Measurements from ENCODE around the gene MTHFD1L.
"Not testable (repeated sequence)": the region's sequence is repeated elsewhere in the genome, so short reads cannot be mapped to it uniquely, and the experiment has no call there.

MTHFD1L gene

DNA sequence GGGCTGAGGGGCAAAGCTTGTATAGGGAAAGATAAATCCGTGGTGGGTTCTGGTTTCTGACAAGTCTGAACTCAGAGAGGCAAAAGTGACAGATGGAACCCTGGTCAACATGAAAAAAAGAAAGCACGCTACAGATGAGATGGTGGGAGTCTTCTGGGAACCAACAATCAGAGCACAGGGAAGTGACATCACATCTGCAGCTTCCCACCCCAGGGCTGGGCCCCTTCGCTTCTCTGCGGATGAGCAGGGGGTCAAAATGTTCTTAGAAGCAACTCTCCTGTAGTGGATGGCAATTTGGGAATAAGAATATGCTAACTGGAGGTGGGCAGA lies 245.0 kb downstream of the MTHFD1L start:
- no peaks in the 10 kb centered on the region for H3K4me1 ChIP-seq
- no peak overlapping the region for H2AFZ ChIP-seq
- H3K36me3 ChIP-seq (ENCODE audit: control insufficient read depth, insufficient read depth, low read length): no peaks in the 10 kb centered on the region
- no peaks in the 10 kb centered on the region for H3K27me3 ChIP-seq (ENCODE audit: control insufficient read depth, insufficient read depth, low read length)
- no peaks in the 10 kb centered on the region for H3K79me2 ChIP-seq
- H3K4me2 ChIP-seq (ENCODE audit: low read length): no peak overlapping the region
- no peak overlapping the region for H3K27ac ChIP-seq
- no peak overlapping the region for H3K4me3 ChIP-seq (ENCODE audit: low read depth, low read length)
- TF ChIP-seq, protein P1, sequence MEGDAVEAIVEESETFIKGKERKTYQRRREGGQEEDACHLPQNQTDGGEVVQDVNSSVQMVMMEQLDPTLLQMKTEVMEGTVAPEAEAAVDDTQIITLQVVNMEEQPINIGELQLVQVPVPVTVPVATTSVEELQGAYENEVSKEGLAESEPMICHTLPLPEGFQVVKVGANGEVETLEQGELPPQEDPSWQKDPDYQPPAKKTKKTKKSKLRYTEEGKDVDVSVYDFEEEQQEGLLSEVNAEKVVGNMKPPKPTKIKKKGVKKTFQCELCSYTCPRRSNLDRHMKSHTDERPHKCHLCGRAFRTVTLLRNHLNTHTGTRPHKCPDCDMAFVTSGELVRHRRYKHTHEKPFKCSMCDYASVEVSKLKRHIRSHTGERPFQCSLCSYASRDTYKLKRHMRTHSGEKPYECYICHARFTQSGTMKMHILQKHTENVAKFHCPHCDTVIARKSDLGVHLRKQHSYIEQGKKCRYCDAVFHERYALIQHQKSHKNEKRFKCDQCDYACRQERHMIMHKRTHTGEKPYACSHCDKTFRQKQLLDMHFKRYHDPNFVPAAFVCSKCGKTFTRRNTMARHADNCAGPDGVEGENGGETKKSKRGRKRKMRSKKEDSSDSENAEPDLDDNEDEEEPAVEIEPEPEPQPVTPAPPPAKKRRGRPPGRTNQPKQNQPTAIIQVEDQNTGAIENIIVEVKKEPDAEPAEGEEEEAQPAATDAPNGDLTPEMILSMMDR (IDR thresholded peaks at IDR 0.05): no peak
- H3K9ac ChIP-seq: no peak overlapping the region
- H3K9me3 ChIP-seq (ENCODE audit: control insufficient read depth, low read length): no peaks in the 10 kb centered on the region

DNA sequence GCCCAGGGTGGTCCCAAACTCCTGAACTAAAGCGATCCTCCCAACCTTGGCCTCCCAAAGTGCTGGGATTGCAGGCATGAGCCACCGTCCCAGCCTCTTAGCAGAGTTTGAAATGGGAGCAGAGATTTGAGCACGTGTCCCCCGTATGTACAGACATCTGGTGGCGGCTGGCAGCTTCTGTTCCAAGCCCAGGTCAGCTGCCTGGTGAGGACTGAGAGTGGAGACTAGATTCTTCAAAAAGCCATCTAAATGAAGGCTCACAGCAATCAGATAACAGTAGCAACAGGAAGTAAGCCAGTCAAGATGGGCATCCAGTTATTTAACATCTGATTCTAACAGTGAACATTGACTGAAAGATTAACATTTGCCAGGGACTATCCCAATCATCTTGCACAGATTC lies 246.2 kb downstream of the MTHFD1L start:
- no peak overlapping the region for H3K4me2 ChIP-seq (ENCODE audit: low read length)
- H3K79me2 ChIP-seq: no peaks in the 10 kb centered on the region
- no peak overlapping the region for H3K4me3 ChIP-seq (ENCODE audit: low read depth, low read length)
- no peak overlapping the region for H3K27ac ChIP-seq
- TF ChIP-seq, protein P1 (IDR thresholded peaks at IDR 0.05): no peak
- H2AFZ ChIP-seq: no peak overlapping the region
- no peaks in the 10 kb centered on the region for H3K4me1 ChIP-seq
- H3K27me3 ChIP-seq (ENCODE audit: control insufficient read depth, insufficient read depth, low read length): no peaks in the 10 kb centered on the region
- H3K36me3 ChIP-seq (ENCODE audit: control insufficient read depth, insufficient read depth, low read length): no peaks in the 10 kb centered on the region
- H3K9me3 ChIP-seq (ENCODE audit: control insufficient read depth, low read length): no peaks in the 10 kb centered on the region
- H3K9ac ChIP-seq: no peak overlapping the region

DNA sequence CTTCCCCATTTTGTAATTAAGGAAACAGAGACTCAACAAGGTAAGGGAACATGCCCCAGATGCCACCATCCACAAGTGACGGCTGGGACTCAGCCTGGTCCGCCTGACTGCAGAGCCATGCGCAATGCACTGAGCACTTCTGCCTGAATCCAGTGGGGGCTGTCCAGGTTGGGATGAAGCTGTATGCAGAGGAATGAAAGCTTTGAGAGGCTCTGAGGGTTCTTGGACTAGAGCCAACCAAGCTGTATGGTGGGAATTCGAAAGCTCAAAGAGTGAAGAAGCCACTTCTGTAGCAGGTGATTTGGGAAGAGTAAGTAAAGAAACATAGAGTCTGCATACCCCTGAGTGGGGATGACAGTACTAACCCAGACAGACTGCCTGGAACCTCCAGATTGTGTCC lies 246.6 kb downstream of the MTHFD1L start:
- Histone ChIP-seq H2AFZ (no peak overlapping the region), H3K79me2 (no peaks in the 10 kb centered on the region), H3K4me3 (ENCODE audit: low read depth, low read length) (no peak overlapping the region), H3K27me3 (ENCODE audit: control insufficient read depth, insufficient read depth, low read length) (no peaks in the 10 kb centered on the region), H3K9me3 (ENCODE audit: control insufficient read depth, low read length) (no peaks in the 10 kb centered on the region), H3K4me1 (no peaks in the 10 kb centered on the region), H3K4me2 (ENCODE audit: low read length) (no peak overlapping the region), H3K9ac (no peak overlapping the region), H3K27ac (no peak overlapping the region), H3K36me3 (ENCODE audit: control insufficient read depth, insufficient read depth, low read length) (no peaks in the 10 kb centered on the region)
- TF ChIP-seq, protein P1 (IDR thresholded peaks at IDR 0.05): no peak

DNA sequence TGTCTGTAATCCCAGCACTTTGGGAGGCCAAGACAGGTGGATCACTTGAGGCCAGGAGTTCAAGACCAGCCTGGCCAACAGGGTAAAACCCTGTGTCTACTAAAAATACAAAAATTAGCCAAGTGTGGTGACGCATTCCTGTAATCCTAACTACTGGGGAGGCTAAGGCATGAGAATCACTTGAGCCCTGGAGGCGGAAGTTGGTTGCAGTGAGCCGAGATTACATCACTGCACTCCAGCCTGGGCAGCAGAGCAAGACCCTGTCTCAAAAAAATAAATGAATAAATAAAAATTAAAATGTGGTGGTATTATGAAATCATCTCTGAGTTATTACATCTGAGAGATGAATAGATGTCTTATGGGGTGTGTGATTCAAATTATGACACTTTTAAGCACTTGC lies 247.4 kb downstream of the MTHFD1L start:
- H2AFZ ChIP-seq; H3K9ac ChIP-seq; H3K79me2 ChIP-seq; H3K9me3 ChIP-seq (ENCODE audit: control insufficient read depth, low read length); H3K27me3 ChIP-seq (ENCODE audit: control insufficient read depth, insufficient read depth, low read length); H3K36me3 ChIP-seq (ENCODE audit: control insufficient read depth, insufficient read depth, low read length); H3K4me2 ChIP-seq (ENCODE audit: low read length); H3K4me1 ChIP-seq; H3K4me3 ChIP-seq (ENCODE audit: low read depth, low read length); H3K27ac ChIP-seq: not testable (repeated sequence)

DNA sequence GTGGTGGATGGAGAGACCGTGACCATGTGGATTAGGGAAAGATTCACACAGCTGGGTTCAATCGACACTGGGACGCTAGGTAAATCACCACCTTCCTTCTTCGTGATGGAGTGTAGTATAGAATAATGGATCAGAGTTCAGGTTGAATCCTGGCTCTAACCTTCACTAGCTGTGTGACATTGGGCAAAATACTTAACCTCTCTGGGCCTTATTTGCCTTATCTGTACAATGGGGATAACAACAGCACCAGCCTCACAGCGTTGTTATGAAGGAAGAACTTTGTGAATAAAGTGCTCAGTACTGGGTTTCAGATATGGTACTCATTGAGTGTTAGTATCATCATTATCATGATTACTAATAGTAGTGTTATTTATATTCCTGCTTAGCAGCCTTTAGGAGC lies 248.1 kb downstream of the MTHFD1L start:
- Histone ChIP-seq H3K27me3 (ENCODE audit: control insufficient read depth, insufficient read depth, low read length) (no peaks in the 10 kb centered on the region), H2AFZ (no peak overlapping the region), H3K36me3 (ENCODE audit: control insufficient read depth, insufficient read depth, low read length) (no peaks in the 10 kb centered on the region), H3K9me3 (ENCODE audit: control insufficient read depth, low read length) (no peaks in the 10 kb centered on the region), H3K27ac (no peak overlapping the region), H3K4me2 (ENCODE audit: low read length) (no peak overlapping the region), H3K9ac (no peak overlapping the region), H3K79me2 (no peaks in the 10 kb centered on the region), H3K4me1 (no peaks in the 10 kb centered on the region), H3K4me3 (ENCODE audit: low read depth, low read length) (no peak overlapping the region)
- TF ChIP-seq, protein P1 (IDR thresholded peaks at IDR 0.05): no peak

Measured in parathyroid adenoma (tissue), 2 donors.